Effector memory CD4-positive, alpha-beta T cell (primary cell): Measurements from ENCODE around the gene CDH23.

Experiments used
- DNase-seq, 3 donors: peaks; one replicate each; pipeline ENCODE4 v3.0.0-alpha.2; 2020
- H3K27ac ChIP-seq: 2 replicates; pipeline ENCODE4 v1.7.0; 2013; ENCODE audit warnings: mild to moderate bottlenecking, low read length, moderate library complexity; ENCODE audit not compliant: insufficient read depth, poor library complexity, severe bottlenecking
- H3K27me3 ChIP-seq: replicated peaks from 2 replicates; pipeline ENCODE4 v1.7.0; 2013; ENCODE audit warnings: mild to moderate bottlenecking, low read length; ENCODE audit not compliant: insufficient read depth, control insufficient read depth, poor library complexity, severe bottlenecking
- H3K36me3 ChIP-seq: 2 replicates; pipeline ENCODE4 v1.7.0; 2013; ENCODE audit warnings: mild to moderate bottlenecking, low read length, moderate library complexity; ENCODE audit not compliant: control insufficient read depth, insufficient read depth
- H3K4me1 ChIP-seq: 2 replicates; pipeline ENCODE4 v1.7.0; 2013; ENCODE audit warnings: low read length, mild to moderate bottlenecking; ENCODE audit not compliant: control insufficient read depth, insufficient read depth, poor library complexity, severe bottlenecking
- H3K4me3 ChIP-seq: 2 replicates; pipeline ENCODE4 v1.7.0; 2013; ENCODE audit warnings: low read length, low read depth, mild to moderate bottlenecking; ENCODE audit not compliant: insufficient read depth, poor library complexity, severe bottlenecking
- H3K9me3 ChIP-seq: 2 replicates; pipeline ENCODE4 v1.7.0; 2013; ENCODE audit warnings: mild to moderate bottlenecking, low read length, moderate library complexity; ENCODE audit not compliant: control insufficient read depth

The CDH23 gene

DNA sequence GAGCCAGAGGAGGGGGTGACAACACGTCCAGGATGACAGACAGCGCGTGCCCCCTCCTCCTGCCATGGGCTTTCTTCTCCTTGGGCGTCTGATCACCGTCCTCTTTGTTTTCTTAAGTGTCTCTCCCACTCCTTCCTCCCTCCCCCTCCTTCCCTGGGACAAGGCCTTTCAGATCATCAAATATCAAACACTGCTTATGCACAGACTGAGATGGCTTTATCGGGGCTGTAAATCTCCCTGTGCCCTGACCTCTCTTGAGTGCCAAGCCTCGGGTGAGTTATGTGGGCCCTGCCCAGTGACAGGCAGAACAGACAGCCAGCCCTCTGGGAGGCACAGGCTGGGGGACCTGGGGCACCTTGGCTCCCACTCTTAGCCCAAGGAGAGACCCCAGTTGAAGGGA lies 206.4 kb downstream of the CDH23 start:
- no peak overlapping the region for H3K27ac ChIP-seq
- no peaks in the 10 kb centered on the region for H3K4me1 ChIP-seq
- no peak for DNase-seq
- H3K36me3 ChIP-seq: no peaks in the 10 kb centered on the region
- no peak overlapping the region for H3K4me3 ChIP-seq
- H3K27me3 ChIP-seq: no peaks in the 10 kb centered on the region
- no peaks in the 10 kb centered on the region for H3K9me3 ChIP-seq

DNA sequence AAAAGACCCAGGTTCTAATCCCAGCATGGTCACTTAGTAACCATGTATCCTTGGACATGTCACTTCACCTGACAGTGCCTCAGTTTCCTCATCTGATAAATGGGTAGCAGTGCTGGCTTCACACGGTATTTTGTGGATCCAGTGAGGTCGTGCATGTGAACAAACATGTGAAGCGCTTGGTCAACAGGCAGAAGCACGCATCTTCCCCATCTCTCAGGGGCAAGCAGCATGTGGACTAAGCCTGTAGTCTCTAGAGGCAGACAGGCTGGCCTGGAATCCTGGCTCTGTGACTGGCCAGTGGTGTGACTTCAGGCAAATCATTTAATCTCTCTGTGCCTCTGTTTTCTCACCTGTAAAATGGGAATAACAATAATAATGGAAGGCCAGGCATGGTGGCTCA lies 207.0 kb downstream of the CDH23 start:
- Histone ChIP-seq H3K9me3 (no peaks in the 10 kb centered on the region), H3K4me3 (no peak overlapping the region), H3K36me3 (no peaks in the 10 kb centered on the region), H3K27me3 (no peaks in the 10 kb centered on the region), H3K4me1 (no peaks in the 10 kb centered on the region), H3K27ac (no peak overlapping the region)
- no peak for DNase-seq

DNA sequence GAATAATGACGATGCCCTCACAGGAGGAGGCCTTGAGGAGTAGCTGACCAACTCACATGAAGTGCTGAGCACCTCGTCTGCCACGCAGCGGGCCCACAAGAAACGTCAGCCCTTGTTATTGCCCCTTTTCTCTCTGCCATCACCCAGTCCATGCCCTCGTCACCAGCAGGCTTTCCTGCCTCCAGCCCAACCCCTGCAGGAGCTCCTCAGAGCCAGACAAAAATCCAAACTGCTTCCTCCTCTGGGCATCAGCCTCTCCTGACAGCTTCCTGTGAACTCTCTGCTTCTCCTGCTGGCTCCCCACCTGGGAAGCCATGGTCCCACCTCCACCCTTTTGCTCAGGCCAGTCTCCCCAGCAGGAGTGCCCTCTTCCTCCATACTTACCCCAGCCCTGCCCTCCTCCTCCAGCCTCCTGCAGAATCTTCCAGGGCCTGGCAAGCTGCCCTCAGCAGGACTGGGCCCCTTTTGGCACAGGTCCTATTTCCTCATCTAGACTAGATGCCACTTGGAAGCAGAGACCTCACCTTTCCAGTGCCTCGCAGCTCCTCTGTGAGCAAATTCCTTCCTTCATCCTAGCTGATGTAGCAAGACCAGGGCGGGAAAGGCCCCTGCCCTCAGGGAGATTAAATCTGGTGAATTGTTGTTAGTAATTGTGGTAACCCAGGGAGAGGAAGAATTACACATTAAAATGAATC lies 207.8 kb downstream of the CDH23 start:
- H3K36me3 ChIP-seq: no peaks in the 10 kb centered on the region
- H3K4me1 ChIP-seq: no peaks in the 10 kb centered on the region
- no peaks in the 10 kb centered on the region for H3K27me3 ChIP-seq
- H3K4me3 ChIP-seq: no peak overlapping the region
- H3K27ac ChIP-seq: no peak overlapping the region
- no peak for DNase-seq
- no peaks in the 10 kb centered on the region for H3K9me3 ChIP-seq

DNA sequence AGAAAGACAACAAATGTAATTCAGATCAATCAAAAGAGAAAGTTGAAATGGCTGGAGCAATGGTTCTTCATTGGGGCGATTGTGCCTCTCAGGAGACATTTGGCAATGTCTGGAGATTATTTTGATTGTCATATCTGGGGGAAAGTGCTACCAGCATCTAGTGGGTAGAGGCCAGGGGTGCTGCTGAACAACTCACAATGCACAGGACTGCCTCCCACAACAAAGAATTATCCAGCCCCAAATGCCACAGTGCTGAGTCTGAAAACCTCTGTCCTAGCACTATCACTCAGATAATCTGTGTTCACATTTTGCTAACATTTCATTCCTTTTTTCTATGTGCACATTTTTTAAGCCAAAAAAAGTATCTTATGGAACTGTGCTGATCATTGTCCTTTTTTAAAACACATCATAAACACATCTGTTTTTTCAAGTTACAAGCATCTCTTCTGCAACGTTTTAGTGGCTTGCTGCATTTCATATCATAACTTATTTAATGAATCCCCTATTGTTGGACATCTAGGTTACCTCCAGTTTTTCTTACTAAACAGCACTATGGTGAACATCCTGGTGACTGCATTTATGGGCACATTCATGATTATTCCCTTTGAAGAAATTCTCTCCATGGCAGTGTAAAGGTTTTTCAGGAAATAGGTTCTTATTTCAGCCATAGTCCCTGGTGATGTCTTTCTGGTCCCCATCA lies 208.7 kb downstream of the CDH23 start:
- Histone ChIP-seq H3K9me3 (no peaks in the 10 kb centered on the region), H3K4me3 (no peak overlapping the region), H3K4me1 (no peaks in the 10 kb centered on the region), H3K36me3 (no peaks in the 10 kb centered on the region), H3K27ac (no peak overlapping the region), H3K27me3 (no peaks in the 10 kb centered on the region)
- no peak for DNase-seq

DNA sequence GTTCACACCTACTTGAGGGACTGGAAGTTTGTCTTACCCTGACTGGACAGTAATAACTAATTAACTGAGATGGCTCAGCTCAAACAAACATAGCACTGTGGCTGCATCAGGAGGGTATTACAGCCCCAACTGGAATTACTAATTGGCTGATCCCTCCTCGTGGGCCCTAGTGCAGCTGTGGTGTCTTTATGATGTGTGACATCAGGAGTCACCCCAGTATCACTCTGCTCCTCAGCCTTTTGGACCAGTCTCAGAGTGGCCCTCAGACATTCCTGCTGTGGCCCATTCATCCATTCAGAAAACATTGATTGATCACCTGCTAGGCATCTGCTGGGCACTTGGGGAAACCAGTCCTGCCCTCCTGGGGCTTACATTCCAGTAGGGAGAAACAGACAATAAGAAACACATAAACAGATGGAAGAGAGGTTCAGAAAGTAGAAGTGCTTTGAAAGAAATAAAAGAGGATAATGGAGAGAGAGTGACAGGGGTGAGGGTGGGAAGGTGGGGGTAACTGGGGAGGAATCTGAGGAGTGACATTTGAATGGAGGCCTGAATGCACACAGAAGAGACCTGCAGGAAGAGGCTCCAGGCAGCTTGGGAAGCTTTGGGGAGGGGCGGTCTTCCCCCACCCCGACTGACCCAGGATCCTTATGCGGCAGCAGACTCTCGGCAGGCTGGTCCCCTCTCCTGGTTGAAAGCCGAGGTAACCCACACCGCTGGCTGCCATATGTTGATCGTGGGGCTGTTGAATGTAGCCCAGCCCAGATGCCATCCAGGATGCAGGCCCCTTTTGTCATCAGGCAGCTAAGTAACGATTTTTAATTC lies 209.7 kb downstream of the CDH23 start:
- no peaks in the 10 kb centered on the region for H3K27me3 ChIP-seq
- H3K36me3 ChIP-seq: no peaks in the 10 kb centered on the region
- no peaks in the 10 kb centered on the region for H3K4me1 ChIP-seq
- no peak for DNase-seq
- H3K4me3 ChIP-seq: no peak overlapping the region
- H3K27ac ChIP-seq: no peak overlapping the region
- no peaks in the 10 kb centered on the region for H3K9me3 ChIP-seq

DNA sequence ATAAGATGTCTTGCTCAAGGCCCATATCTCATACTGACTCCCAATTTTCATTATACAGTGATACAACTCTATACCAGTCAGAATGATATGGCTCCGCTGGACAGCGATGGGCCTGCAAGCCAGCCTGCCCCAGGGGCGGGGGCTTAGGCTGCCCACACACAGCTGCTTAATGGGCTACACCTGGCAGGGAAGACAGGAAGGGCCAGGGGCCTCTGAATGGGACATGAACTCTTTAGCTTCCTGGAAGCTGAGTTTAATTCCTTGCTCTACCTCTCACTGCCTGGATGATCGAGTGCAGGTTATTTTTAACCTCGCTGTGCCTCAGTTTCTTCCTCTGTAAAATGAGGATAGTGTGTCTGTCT lies 210.3 kb downstream of the CDH23 start:
- Histone ChIP-seq H3K4me3 (no peak overlapping the region), H3K4me1 (no peaks in the 10 kb centered on the region), H3K27me3 (no peaks in the 10 kb centered on the region), H3K9me3 (no peaks in the 10 kb centered on the region), H3K36me3 (no peaks in the 10 kb centered on the region), H3K27ac (no peak overlapping the region)
- DNase-seq: no peak

DNA sequence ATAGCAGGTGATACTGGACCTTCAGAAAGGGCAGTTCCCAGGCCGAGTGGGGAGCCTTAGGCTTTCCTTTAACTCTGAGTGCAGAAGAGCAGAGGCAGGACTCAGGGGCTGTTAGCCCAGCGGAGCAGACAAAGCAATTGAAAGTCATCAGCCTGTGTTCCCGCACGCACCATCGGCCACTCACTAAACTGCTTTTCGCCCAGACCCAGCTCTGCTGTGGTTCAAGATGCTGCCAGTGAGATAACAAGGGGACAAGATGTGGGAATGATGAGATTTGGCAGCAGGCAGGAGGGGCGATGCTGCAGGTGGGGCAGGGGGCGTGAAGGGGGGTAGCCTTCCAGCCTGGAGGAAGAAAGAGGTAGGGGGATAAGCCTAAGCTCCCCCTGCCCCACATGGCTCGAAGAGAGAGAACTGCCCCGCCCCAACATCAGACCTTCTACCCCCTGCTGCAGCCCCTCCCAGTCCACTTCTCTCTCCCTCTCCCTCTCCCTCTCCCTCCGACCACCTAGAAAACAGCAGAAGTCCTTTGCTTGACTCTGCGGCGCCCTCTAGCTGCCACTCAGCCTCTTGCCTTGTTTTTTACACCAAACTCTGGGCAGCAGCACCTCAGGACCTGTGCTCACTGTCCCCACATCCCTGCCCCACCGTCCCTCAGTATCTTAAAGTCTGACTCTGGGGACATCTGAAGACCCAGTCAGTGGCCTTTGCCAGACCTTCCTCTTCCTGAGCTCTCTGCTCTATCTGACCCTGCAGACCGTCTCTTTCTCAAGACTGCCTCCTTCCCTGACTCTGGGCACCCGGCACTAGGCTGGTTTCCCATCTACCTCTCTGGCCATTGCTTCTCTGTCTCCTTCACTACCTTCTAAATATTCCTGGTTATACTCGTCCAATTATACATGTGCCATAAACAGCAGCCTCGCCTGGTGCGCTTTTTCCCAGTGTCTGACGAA lies 212.4 kb downstream of the CDH23 start:
- DNase-seq: peak; percentile 2 to 27 (median 5)
- Histone ChIP-seq H3K4me3 (no peak overlapping the region), H3K27me3 (no peaks in the 10 kb centered on the region), H3K27ac (no peak overlapping the region), H3K9me3 (no peaks in the 10 kb centered on the region), H3K4me1 (no peaks in the 10 kb centered on the region), H3K36me3 (no peaks in the 10 kb centered on the region)

DNA sequence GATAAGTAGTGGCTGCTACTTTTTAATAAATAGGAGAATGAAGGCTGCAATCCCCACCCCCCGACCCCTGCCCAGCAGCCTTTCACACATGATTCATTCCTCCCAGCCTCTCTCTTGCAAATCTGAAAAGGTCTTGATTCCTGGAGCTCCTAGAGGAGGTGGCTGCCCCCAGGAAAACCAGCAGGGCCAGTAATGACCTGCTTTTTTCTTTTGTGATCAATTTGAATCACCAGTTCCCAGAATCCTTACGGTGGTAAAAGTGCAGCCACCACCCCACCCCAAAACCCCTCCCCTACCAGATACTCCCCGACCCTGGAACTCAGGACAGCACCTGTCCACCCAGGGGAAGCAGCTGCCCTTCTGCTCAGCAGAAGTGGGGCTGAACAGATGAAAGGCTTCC lies 213.9 kb downstream of the CDH23 start:
- H3K27ac ChIP-seq: no peak overlapping the region
- no peak overlapping the region for H3K4me3 ChIP-seq
- no peak for DNase-seq

DNA sequence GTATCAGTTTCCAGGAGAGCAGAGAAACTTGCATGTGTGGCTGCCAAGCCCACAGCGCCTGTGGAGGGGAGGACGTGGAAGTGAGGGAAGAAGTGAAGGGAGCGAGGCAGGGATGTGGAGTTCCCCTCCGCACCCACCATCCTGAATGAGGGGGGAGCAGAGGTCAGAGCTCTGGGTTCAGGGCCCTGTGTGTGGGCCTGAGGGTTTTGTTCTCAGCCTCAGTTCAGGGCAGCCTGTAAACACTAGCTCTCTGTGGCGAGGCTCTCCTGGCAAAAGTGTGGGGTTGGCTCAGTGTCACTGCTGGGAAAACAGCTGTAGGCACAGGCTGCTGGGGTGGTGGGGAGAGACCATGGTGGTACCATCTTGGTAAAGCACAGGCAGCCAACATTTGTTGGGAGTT lies 214.4 kb downstream of the CDH23 start:
- no peak for DNase-seq
- Histone ChIP-seq H3K4me1 (no peaks in the 10 kb centered on the region), H3K27me3 (no peaks in the 10 kb centered on the region), H3K9me3 (no peaks in the 10 kb centered on the region), H3K36me3 (no peaks in the 10 kb centered on the region), H3K27ac (no peak overlapping the region), H3K4me3 (no peak overlapping the region)

More for the DNA sequence above, 213.9 kb downstream of the CDH23 start:
- no peaks in the 10 kb centered on the region for H3K4me1 ChIP-seq
- H3K36me3 ChIP-seq: no peaks in the 10 kb centered on the region
- H3K9me3 ChIP-seq: no peaks in the 10 kb centered on the region
- no peaks in the 10 kb centered on the region for H3K27me3 ChIP-seq
